Keratinocyte (primary cell): ENCODE results near the gene ACACA. TPM values are rescaled to one million over a fixed set of nuclear protein-coding genes. Genes with fewer than 3 reads are reported as not detected.

Experiments used
- DNase-seq: peaks from one replicate; pipeline ENCODE4 v3.0.0-alpha.2; 2011; ENCODE audit warnings: low read depth, missing footprints, low spot score
- FAIRE-seq: peaks from 2 replicates; lab custom pipeline; 2011; peaks lifted over from hg19 to GRCh38; lab: Jason Lieb, UNC
- H2AFZ ChIP-seq: 2 replicates; pipeline ENCODE4 v1.6.0; 2012; ENCODE audit warnings: low read length, control low read depth, inconsistent platforms; ENCODE audit not compliant: control insufficient read depth
- H3K27ac ChIP-seq: 2 replicates; pipeline ENCODE4 v1.5.1; 2011; ENCODE audit warnings: low read length; ENCODE audit not compliant: control insufficient read depth, insufficient read depth
- H3K27me3 ChIP-seq: 3 replicates; pipeline ENCODE4 v1.6.0; 2011; ENCODE audit warnings: low read length; ENCODE audit not compliant: control insufficient read depth, insufficient read depth; ENCODE audit errors: extremely low read depth
- H3K36me3 ChIP-seq, 2 experiments: 2 replicates in 1 of 2; 3 replicates in 1 of 2; pipeline ENCODE4 v1.5.1; 2011; ENCODE audit warnings: low read length in 2 of 2, mild to moderate bottlenecking in 1 of 2; ENCODE audit not compliant: control insufficient read depth in 2 of 2, insufficient read depth in 2 of 2; ENCODE audit errors: extremely low read depth in 1 of 2
- H3K4me1 ChIP-seq: 3 replicates; pipeline ENCODE4 v1.5.1; 2011; ENCODE audit warnings: low read length; ENCODE audit not compliant: control insufficient read depth, insufficient read depth; ENCODE audit errors: extremely low read depth
- H3K4me2 ChIP-seq: 3 replicates; pipeline ENCODE4 v1.6.0; 2011; ENCODE audit warnings: low read depth, low read length; ENCODE audit not compliant: control insufficient read depth, insufficient read depth; ENCODE audit errors: extremely low read depth
- H3K4me3 ChIP-seq, 3 experiments: fragments of 200-600 bp in 1 of 3; sonication (generic) in 1 of 3; 2 replicates in 2 of 3; 3 replicates in 1 of 3; pipeline ENCODE4 v1.5.1; 2011 to 2016; ENCODE audit warnings: low read length in 3 of 3, mild to moderate bottlenecking in 3 of 3, control low read depth in 2 of 3, inconsistent platforms in 1 of 3, low read depth in 1 of 3, mixed read lengths in 1 of 3, mixed run types in 1 of 3, moderate library complexity in 1 of 3; ENCODE audit not compliant: control insufficient read depth in 2 of 3, insufficient read depth in 2 of 3; ENCODE audit errors: extremely low read depth in 1 of 3
- H3K79me2 ChIP-seq: 2 replicates; pipeline ENCODE4 v1.6.0; 2012; ENCODE audit warnings: low read length; ENCODE audit not compliant: control insufficient read depth, insufficient read depth
- H3K9ac ChIP-seq: 3 replicates; pipeline ENCODE4 v1.6.0; 2011; ENCODE audit warnings: low read length; ENCODE audit not compliant: control insufficient read depth, insufficient read depth; ENCODE audit errors: extremely low read depth
- H3K9me1 ChIP-seq: 3 replicates; pipeline ENCODE4 v1.6.0; 2011; ENCODE audit warnings: low read length; ENCODE audit not compliant: control insufficient read depth, insufficient read depth; ENCODE audit errors: extremely low read depth
- H3K9me3 ChIP-seq: 2 replicates; pipeline ENCODE4 v1.5.1; 2012; ENCODE audit warnings: low read depth, low read length; ENCODE audit not compliant: control insufficient read depth
- H4K20me1 ChIP-seq: 3 replicates; pipeline ENCODE4 v1.6.0; 2011; ENCODE audit warnings: low read length; ENCODE audit not compliant: control insufficient read depth, insufficient read depth; ENCODE audit errors: extremely low read depth
- EZH2 ChIP-seq: IDR thresholded peaks from one replicate; pipeline ENCODE4 v1.6.1; 2012; ENCODE audit warnings: inconsistent platforms, mild to moderate bottlenecking, low read length, moderate library complexity
- dilution Hi-C: fragments of 300-500 bp; cut with MboI; formaldehyde crosslinking; loops from one replicate; pipeline ENCODE4 v1.7.0; 2020; ENCODE audit warnings: low sequenced_read_pairs; ENCODE audit not compliant: extremely low pct_ligation_motif_present
- polyA plus RNA-seq, 5 experiments: library from polyadenylated mRNA; depleted of rRNA in 3 of 5; stranded (reverse) in 3 of 5; stranded (forward) in 1 of 5; unstranded in 1 of 5; fragments of >200 nt; gene quantifications; 1 replicate in 1 of 5; 2 replicates in 3 of 5; 3 replicates in 1 of 5; pipeline versions ENCODE4 v1.2.1 to v1.2.3, GENCODE V29; 2011 to 2012; ENCODE audit warnings: missing spikeins in 2 of 5, low read depth in 1 of 5, low replicate concordance in 1 of 5
- TF ChIP-seq, protein P1 (sequence below), 3 experiments: IDR thresholded peaks in 1 of 3; conservative IDR thresholded peaks in 1 of 3; optimal IDR thresholded peaks in 1 of 3; 2 replicates in 2 of 3; 3 replicates in 1 of 3; pipeline versions ENCODE3 to v1.5.1; 2011; ENCODE audit warnings: low read length in 3 of 3, mild to moderate bottlenecking in 3 of 3, moderate library complexity in 2 of 3, control low read depth in 1 of 3, inconsistent platforms in 1 of 3; ENCODE audit not compliant: insufficient read depth in 2 of 3; ENCODE audit errors: extremely low read depth in 1 of 3

The ACACA gene
- polyA plus RNA-seq, 1 donor (not counting 4 experiments of a cell fraction or from before 2014, with no cell fraction given), result 85.8 TPM

DNA sequence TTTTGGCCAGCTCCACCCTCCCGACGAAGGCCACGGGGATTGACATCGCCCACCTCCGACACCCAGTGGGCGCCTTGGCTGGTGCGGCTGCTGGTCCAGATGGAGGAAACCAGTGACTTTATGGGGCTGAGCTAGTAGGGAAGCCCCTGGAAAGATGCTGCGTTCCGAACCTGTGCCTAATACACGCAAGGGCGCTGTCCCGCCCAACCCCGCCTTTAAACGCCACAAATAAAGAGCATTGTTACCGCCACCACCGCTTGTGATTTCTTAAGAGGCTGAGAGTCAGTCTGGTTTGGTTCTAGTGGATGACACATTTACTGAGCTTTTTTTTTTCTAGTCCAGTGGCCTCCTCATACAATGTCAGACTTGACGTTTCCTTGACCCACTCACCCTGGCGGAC is 350.0 kb downstream of the ACACA start:
- Histone ChIP-seq H3K4me3 (no peak overlapping the region), H2AFZ (no peak overlapping the region), H3K27ac (no peak overlapping the region), H3K9me1 (no peaks in the 10 kb centered on the region), H3K27me3 (no peaks in the 10 kb centered on the region), H3K9me3 (no peaks in the 10 kb centered on the region), H3K4me2 (no peak overlapping the region), H3K36me3 (peaks cover 9 to 14% of the 10 kb centered on the region in 2 experiments), H3K9ac (no peak overlapping the region), H3K79me2 (no peaks in the 10 kb centered on the region), H3K4me1 (no peaks in the 10 kb centered on the region), H4K20me1 (no peaks in the 10 kb centered on the region)
- dilution Hi-C loops, result no loop called here
- no peak for FAIRE-seq
- TF ChIP-seq, protein P1, sequence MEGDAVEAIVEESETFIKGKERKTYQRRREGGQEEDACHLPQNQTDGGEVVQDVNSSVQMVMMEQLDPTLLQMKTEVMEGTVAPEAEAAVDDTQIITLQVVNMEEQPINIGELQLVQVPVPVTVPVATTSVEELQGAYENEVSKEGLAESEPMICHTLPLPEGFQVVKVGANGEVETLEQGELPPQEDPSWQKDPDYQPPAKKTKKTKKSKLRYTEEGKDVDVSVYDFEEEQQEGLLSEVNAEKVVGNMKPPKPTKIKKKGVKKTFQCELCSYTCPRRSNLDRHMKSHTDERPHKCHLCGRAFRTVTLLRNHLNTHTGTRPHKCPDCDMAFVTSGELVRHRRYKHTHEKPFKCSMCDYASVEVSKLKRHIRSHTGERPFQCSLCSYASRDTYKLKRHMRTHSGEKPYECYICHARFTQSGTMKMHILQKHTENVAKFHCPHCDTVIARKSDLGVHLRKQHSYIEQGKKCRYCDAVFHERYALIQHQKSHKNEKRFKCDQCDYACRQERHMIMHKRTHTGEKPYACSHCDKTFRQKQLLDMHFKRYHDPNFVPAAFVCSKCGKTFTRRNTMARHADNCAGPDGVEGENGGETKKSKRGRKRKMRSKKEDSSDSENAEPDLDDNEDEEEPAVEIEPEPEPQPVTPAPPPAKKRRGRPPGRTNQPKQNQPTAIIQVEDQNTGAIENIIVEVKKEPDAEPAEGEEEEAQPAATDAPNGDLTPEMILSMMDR (optimal IDR thresholded peaks at IDR 0.05 in 1 of 3, IDR thresholded peaks at IDR 0.05 in 1 of 3, conservative IDR thresholded peaks at IDR 0.05 in 1 of 3; ENCODE audit: extremely low read depth in 1 of 3, insufficient read depth in 2 of 3, low read length in 3 of 3), result no peak
- no peak for TF ChIP-seq EZH2
- no peak for DNase-seq

DNA sequence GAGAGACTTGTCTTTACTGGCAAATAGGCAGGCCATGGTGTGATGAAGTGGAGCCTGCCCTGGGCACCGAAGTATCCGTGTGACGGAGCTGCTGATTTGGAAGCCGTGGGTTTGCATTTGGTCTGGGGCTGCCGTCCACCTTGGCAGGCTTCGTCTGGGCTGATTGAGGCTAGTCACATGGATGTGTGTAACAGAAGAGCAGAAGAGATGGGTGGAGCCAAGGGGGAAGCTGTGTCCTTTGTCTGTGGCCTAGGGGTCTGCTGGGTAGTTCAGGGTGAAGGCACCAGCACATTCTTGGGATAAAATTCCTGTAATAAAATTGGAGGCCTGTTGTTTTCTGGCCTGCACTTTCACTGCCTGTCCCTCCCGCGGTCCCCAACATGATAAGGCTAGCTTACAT is 351.7 kb downstream of the ACACA start:
- H3K9me3 ChIP-seq, result no peaks in the 10 kb centered on the region
- no peaks in the 10 kb centered on the region for H3K79me2 ChIP-seq
- FAIRE-seq, result no peak

More for the DNA sequence above, 351.7 kb downstream of the ACACA start:
- Histone ChIP-seq H3K9me1 (no peaks in the 10 kb centered on the region), H3K4me1 (no peaks in the 10 kb centered on the region), H4K20me1 (no peaks in the 10 kb centered on the region), H3K4me3 (no peak overlapping the region), H3K27me3 (no peaks in the 10 kb centered on the region), H3K27ac (no peak overlapping the region), H2AFZ (no peak overlapping the region), H3K4me2 (no peak overlapping the region), H3K9ac (no peak overlapping the region), H3K36me3 (peaks cover 9 to 21% of the 10 kb centered on the region in 2 experiments)
- no peak for DNase-seq
- no peak for TF ChIP-seq EZH2
- TF ChIP-seq, protein P1 (optimal IDR thresholded peaks at IDR 0.05 in 1 of 3, IDR thresholded peaks at IDR 0.05 in 1 of 3, conservative IDR thresholded peaks at IDR 0.05 in 1 of 3; ENCODE audit: extremely low read depth in 1 of 3, insufficient read depth in 2 of 3, low read length in 3 of 3), result no peak
- dilution Hi-C loops, result no loop called here
